ENCODE data around the gene AGPAT1. TPM values are rescaled to one million over a fixed set of nuclear protein-coding genes. Genes with fewer than 3 reads are reported as not detected.

AGPAT1 gene
- total RNA-seq, 2 donors from 2014 or later, result 29.6 to 30.4 TPM

- no peak for ATAC-seq (replicated peaks in 1 of 2)
- no peaks in the 10 kb centered on the region for H3K27me3 Mint-ChIP-seq (ENCODE audit: low read depth)
- no peak overlapping the region for H3K4me3 Mint-ChIP-seq
- no peaks in the 10 kb centered on the region for H3K9me3 Mint-ChIP-seq
- H3K27ac Mint-ChIP-seq, result no peak overlapping the region
- peaks cover 10% of the 10 kb centered on the region for H3K4me1 Mint-ChIP-seq (ENCODE audit: low read depth)
- peaks cover 2 to 3% of the 10 kb centered on the region in 2 donors for H3K36me3 Mint-ChIP-seq (ENCODE audit: insufficient read depth in 2 of 2)
- DNase-seq, result no peak
These were observed 8.1 kb downstream of the AGPAT1 start for GRCh38 chr6:32167761-32168262.

DNA sequence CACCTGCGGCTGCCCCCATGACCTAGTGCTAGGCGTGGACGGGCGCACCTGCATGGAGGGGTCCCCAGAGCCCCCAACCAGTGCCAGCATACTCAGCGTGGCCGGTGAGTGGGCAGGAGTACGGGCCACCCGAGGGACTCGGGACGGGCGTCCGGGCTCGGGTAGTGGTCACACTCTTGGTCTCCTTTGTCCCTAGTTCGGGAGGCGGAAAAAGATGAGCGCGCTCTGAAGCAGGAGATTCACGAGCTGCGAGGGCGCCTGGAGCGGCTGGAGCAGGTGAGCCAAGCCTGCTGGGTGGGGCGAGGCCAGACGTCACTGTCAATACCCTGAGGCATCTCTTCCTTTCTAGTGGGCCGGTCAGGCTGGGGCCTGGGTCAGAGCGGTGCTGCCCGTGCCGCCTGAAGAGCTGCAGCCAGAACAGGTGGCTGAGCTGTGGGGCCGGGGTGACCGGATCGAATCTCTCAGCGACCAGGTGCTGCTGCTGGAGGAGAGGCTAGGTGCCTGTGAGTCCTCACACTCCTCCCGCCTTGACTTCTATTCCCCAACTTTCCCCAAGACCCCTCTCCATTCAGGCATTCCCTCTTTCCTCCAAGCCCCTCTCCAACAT is 8.6 kb downstream of the AGPAT1 start:
- peaks cover 8% of the 10 kb centered on the region for H3K4me1 Mint-ChIP-seq (ENCODE audit: low read depth)
- no peak overlapping the region for H3K4me3 Mint-ChIP-seq
- H3K36me3 Mint-ChIP-seq (ENCODE audit: insufficient read depth in 2 of 2), result peaks cover 2 to 7% of the 10 kb centered on the region in 2 donors
- DNase-seq (no peak), ATAC-seq (replicated peaks in 1 of 2) (no peak)
- no peak overlapping the region for H3K27ac Mint-ChIP-seq
- no peaks in the 10 kb centered on the region for H3K27me3 Mint-ChIP-seq (ENCODE audit: low read depth)
- no peaks in the 10 kb centered on the region for H3K9me3 Mint-ChIP-seq

DNA sequence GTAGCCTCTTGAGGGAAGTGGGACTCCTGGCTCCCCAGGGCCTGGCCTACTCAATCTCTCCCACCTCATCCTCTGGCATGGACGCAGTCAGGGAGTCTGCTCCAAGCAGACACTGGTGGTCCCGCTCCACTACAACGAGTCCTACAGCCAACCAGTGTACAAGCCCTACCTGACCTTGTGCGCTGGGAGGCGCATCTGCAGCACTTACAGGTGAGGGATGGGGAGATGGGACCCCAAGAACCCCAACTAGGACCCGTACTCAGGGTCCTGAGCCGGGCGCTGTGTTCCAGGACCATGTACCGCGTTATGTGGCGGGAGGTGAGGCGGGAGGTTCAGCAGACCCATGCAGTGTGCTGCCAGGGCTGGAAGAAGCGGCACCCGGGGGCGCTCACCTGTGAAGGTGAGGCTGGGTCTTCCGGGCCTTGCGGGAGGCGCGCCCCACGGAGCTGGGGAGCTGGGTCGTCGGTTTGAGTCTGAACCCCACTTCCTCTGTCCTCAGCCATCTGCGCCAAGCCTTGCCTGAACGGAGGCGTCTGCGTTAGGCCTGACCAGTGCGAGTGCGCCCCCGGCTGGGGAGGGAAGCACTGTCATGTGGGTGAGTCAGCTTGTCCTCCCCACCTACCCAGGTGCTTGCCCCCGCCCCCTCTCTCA is 9.3 kb downstream of the AGPAT1 start:
- H3K4me3 Mint-ChIP-seq, result no peak overlapping the region
- H3K36me3 Mint-ChIP-seq (ENCODE audit: insufficient read depth in 2 of 2), result peaks cover 2 to 8% of the 10 kb centered on the region in 2 donors
- no peak overlapping the region for H3K27ac Mint-ChIP-seq
- no peaks in the 10 kb centered on the region for H3K9me3 Mint-ChIP-seq
- DNase-seq (no peak), ATAC-seq (replicated peaks in 1 of 2) (no peak)
- no peaks in the 10 kb centered on the region for H3K27me3 Mint-ChIP-seq (ENCODE audit: low read depth)
- peaks cover 8% of the 10 kb centered on the region for H3K4me1 Mint-ChIP-seq (ENCODE audit: low read depth)

DNA sequence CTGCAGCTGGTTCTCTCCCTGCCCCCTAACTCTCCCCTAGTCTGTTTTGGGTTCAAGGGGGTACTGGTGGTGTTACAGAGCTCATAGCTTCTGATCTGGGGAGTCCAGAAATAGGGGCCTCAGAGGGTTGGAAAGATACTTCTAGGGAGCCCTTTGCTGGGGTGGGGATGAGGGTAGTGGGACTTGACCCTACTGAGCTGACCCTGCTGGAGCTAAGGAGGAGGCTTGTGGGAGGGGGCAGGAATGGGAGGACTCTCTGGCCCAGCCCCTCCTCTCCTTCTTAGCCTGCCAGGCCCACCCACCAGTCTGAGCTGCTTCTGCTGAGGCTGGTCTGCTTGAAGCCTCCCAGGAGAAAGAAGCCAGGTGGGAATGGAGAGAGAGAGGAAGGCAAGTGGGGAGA is 11.6 kb downstream of the AGPAT1 start, which contains the start of gene EGFL8:
TSS of gene EGFL8 (plus strand) at position 301 of the 400 bp plus-strand sequence. CDS start 1,571 bp downstream, outside the sequence.
- Mint-ChIP-seq H3K27ac (no peak within 1 kb of the TSS), H3K4me1 (ENCODE audit: low read depth) (peaks cover 4% of the 10 kb centered on the region), H3K4me3 (no peak within 1 kb of the TSS), H3K27me3 (ENCODE audit: low read depth) (no peaks in the 10 kb centered on the region), H3K36me3 (ENCODE audit: insufficient read depth in 2 of 2) (peaks cover 2 to 8% of the 10 kb centered on the region in 2 donors), H3K9me3 (no peaks in the 10 kb centered on the region)
- no peak for ATAC-seq (replicated peaks in 1 of 2)
- no peak for DNase-seq

- no peak overlapping the region for H3K4me3 Mint-ChIP-seq
These were observed 12.2 kb downstream of the AGPAT1 start for GRCh38 chr6:32163559-32164258.

GRCh38 chr6:32158052-32158451 is 17.8 kb downstream of the AGPAT1 start:
- Mint-ChIP-seq H3K4me1 (ENCODE audit: low read depth) (peaks cover 23% of the 10 kb centered on the region), H3K27ac (no peak overlapping the region), H3K36me3 (ENCODE audit: insufficient read depth in 2 of 2) (peaks cover 5 to 15% of the 10 kb centered on the region in 2 donors), H3K27me3 (ENCODE audit: low read depth) (no peaks in the 10 kb centered on the region), H3K4me3 (no peak overlapping the region), H3K9me3 (no peaks in the 10 kb centered on the region)
- ATAC-seq (replicated peaks in 1 of 2) (no peak), DNase-seq (no peak)

More at GRCh38 chr6:32163559-32164258, 12.2 kb downstream of the AGPAT1 start:
- DNase-seq (no peak), ATAC-seq (replicated peaks in 1 of 2) (no peak)
- Mint-ChIP-seq H3K27ac (no peak overlapping the region), H3K4me1 (ENCODE audit: low read depth) (peaks cover 4% of the 10 kb centered on the region), H3K27me3 (ENCODE audit: low read depth) (no peaks in the 10 kb centered on the region), H3K36me3 (ENCODE audit: insufficient read depth in 2 of 2) (peaks cover 2 to 8% of the 10 kb centered on the region in 2 donors), H3K9me3 (no peaks in the 10 kb centered on the region)

DNA sequence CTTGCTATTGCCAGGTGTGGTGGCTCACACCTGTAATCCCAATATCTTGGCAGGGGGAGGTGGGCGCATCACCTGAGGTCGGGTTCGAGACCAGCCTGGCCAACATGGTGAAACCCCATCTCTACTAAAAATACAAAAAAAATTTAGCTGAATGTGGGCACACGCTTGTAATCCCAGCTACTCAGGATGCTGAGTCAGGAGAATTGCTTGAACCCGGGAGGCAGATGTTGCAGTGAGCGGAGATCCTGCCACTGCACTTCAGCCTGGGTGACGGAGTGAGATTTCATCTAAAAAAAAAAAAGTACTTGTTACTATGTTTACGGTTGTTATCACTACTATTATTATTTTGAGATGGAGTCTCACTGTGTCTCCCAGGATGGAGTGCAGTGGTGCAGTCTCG is 19.0 kb downstream of the AGPAT1 start:
- Mint-ChIP-seq H3K4me3 (no peak overlapping the region), H3K36me3 (ENCODE audit: insufficient read depth in 2 of 2) (peaks cover 5 to 11% of the 10 kb centered on the region in 2 donors), H3K9me3 (no peaks in the 10 kb centered on the region), H3K27ac (no peak overlapping the region), H3K27me3 (ENCODE audit: low read depth) (no peaks in the 10 kb centered on the region), H3K4me1 (ENCODE audit: low read depth) (peaks cover 33% of the 10 kb centered on the region)
- DNase-seq (no peak), ATAC-seq (replicated peaks in 1 of 2) (no peak)

DNA sequence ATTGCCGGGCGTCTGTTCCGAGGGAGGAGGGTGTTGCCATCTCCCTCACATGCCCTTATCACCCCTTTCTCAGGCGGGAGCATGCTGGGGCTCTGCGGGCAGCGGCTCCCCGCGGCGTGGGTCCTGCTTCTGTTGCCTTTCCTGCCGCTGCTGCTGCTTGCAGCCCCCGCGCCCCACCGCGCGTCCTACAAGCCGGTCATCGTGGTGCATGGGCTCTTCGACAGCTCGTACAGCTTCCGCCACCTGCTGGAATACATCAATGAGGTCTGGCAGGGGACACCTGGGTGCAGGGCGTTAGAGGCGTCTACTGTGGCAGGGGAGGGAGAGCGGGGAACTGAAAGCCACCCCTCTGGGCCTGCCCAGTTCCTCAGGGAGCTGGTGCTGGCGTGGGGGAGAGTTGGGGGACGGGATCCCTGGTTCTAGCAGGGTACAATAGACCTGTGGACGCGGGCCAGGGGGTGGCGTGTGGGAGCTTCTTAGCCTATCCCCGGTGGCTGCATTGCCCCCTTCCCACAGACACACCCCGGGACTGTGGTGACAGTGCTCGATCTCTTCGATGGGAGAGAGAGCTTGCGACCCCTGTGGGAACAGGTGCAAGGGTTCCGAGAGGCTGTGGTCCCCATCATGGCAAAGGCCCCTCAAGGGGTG is 21.2 kb downstream of the AGPAT1 start:
- H3K27me3 Mint-ChIP-seq (ENCODE audit: low read depth), result peaks cover 10% of the 10 kb centered on the region
- H3K4me3 Mint-ChIP-seq, result peak overlapping the region; percentile 95 to 99
- H3K4me1 Mint-ChIP-seq (ENCODE audit: low read depth), result peaks cover 44% of the 10 kb centered on the region

DNA sequence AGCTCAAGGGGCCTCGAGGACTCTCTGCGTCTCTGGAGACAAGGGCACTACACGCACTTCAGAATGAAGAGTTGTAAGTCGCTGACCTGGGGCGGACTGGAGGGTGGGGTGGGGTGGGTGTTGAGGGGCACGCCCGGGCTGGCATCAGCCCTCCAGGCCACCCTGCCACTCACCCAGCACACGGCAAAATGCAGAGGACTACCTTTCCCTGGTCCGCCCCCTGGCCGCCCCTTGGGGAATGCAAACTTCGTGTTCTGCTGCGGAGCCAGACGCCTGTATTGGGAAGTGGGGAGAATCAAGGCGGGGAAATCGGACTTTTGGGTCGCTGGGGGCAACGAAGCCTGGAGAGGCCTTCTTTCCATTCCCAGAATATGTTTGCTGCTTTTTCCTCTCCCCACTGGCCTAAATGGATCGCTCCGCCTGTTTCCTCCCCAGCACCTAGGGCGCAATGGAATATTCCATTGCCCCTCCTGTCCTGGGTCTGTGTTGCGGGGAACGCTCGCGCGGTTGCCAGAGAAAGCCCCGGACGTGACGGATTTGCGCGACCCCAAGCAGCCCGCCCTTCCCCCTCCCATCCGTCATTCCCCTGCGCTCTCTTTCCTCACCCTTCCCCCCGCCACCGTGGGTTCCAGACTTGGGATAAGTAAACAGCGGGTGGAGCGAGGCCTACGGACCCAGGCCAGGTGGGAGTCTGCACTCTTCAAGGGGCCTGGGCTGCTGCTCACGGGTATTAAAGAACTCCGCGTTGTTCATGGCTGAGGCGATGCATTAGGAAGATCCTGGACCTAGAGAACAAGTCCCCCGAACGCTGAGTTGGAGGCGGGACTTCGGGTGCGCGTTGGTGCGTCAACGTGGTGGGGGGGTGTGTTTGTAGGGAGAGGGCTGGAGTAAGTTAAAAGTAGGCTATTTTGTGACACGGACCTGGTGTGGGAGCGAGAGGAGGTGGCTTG is 22.0 kb downstream of the AGPAT1 start, which contains the start of gene PPT2:
TSS of gene PPT2 (plus strand) at position 578 of the 950 bp plus-strand sequence. CDS start 454 bp downstream, outside the sequence.
- Mint-ChIP-seq H3K9me3 (no peaks in the 10 kb centered on the region), H3K4me3 (peak within 1 kb of the TSS; percentile 95 to 99), H3K4me1 (ENCODE audit: low read depth) (peaks cover 47% of the 10 kb centered on the region), H3K27ac (peak within 1 kb of the TSS; percentile 26), H3K27me3 (ENCODE audit: low read depth) (peaks cover 13% of the 10 kb centered on the region), H3K36me3 (ENCODE audit: insufficient read depth in 2 of 2) (peaks cover 5 to 11% of the 10 kb centered on the region in 2 donors)
- ATAC-seq (replicated peaks in 1 of 2) (peak; percentile 72 to 78), DNase-seq (peak; percentile 78 to 81)

More for the DNA sequence above, 21.2 kb downstream of the AGPAT1 start:
- DNase-seq, result peak; percentile 74 to 80
- Mint-ChIP-seq H3K9me3 (no peaks in the 10 kb centered on the region), H3K36me3 (ENCODE audit: insufficient read depth in 2 of 2) (peaks cover 5 to 11% of the 10 kb centered on the region in 2 donors), H3K27ac (peak overlapping the region; percentile 26)
- peak; percentile 85 to 87 for ATAC-seq (replicated peaks in 1 of 2)

DNA sequence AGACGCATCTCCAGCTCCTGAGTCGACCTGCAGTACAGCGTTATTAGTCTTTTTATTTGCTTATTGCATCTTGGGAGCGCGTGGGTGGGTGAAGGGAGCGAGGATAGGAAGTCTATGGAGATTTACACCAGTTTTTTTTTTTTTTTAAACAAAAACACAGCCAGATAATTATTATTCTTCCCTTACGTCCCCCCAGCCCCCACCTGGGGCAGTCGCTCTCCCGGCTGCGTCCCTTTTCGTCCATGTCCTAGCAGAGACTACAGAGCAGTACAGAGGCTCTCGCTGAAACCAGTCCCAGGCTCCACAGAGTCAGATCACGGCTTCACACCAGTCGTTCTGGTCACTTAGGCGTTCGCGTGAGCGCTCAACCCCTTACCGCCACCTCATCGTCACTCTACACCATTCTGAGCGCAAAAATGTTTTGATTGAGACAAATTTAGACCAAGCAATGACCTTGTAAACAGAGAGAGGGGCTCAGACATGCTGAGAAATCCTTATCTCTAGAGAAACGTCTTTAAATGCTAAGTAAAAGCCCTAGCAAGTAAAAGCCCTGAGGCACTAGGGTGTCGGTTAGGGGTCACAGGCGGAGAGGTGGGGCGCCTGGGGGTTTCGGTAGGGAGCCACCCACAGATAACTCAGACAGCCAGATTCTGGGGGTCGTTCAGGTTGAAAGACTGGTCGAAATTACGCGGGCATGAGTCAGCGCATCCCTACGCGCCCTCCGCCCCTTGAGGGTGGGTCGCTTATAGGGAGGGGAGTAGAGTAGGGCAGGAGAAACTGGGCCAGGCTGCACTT is 22.9 kb downstream of the AGPAT1 start:
- DNase-seq, result peak in 1 of 2 donors; percentile 5
- Mint-ChIP-seq H3K9me3 (no peaks in the 10 kb centered on the region), H3K36me3 (ENCODE audit: insufficient read depth in 2 of 2) (peaks cover 4 to 6% of the 10 kb centered on the region in 2 donors), H3K27me3 (ENCODE audit: low read depth) (peaks cover 22% of the 10 kb centered on the region), H3K27ac (peak overlapping the region; percentile 25), H3K4me3 (peak overlapping the region; percentile 95 to 99), H3K4me1 (ENCODE audit: low read depth) (peaks cover 56% of the 10 kb centered on the region)
- no peak for ATAC-seq (replicated peaks in 1 of 2)
